ENCODE data around the gene TNFAIP1.

- TF ChIP-seq GATA2 (IDR thresholded peaks at IDR 0.05; ENCODE audit: low read depth, low read length), result no peak
- TF ChIP-seq GATA3 (IDR thresholded peaks at IDR 0.05; ENCODE audit: low read depth, low read length), result no peak
Measured at GRCh38 chr17:28339431-28339830, 3.9 kb downstream of the TNFAIP1 start.
